Measurements from ENCODE around the gene ATXN7L2.
"Not testable (repeated sequence)": the region's sequence is repeated elsewhere in the genome, so short reads cannot be mapped to it uniquely, and the experiment has no call there.

Gene ATXN7L2, protein sequence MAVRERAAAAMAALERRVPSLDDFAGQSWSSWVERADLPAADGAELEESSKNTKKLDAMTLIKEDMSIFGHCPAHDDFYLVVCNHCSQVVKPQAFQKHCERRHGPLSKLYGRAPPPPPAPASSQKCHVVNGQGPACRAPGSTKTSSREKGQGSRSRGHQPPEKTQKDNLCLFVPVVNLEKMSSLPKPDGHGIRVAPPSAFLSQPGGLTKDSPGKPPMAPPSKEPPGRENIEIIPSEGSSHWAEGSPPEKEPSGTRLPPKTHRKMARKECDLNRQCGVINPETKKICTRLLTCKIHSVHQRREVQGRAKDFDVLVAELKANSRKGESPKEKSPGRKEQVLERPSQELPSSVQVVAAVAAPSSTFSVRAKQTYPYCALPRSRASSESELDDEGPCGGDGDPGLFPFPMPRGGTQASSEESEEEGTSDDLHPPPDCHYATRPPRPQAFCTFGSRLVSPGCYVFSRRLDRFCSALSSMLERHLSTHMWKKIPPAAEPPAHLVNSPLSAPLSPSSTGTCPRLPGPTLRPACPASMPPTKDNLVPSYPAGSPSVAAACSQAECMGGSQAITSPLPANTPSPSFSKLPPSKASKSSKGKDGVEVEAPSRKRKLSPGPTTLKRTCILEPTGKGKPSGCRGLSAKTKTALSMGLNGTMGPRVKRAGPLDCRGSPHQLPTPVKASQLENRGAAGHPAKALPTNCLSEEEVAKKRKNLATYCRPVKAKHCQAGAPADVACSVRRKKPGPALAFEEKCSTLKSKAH

GRCh38 chr1:109483672-109484518, at the start of gene ATXN7L2:
ATXN7L2 (plus strand) TSS chr1:109483905; CDS start chr1:109483954, 49 bp downstream.
- peak; percentile 83 for DNase-seq (ENCODE audit: low read depth)

DNA sequence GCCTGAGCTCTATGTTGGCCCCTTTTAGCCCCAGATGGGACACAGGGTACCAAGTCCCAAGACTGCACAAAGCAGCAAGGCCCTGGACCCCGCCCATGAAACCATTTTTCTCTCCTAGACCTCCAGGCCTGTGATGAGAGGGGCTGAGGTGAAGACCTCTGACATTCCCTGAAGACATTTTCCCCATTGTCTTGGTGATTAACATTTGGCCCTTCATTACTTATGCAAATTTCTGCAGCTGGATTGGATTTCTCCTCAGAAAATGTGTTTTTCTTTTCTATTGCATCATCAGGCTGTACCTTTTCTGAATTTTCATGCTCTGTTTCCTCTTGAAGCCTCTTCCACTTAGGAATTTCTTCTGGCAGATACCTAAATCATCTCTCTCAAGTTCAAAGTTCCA, 49.2 kb upstream of the ATXN7L2 start:
- DNase-seq (ENCODE audit: low read depth) = no peak

DNA sequence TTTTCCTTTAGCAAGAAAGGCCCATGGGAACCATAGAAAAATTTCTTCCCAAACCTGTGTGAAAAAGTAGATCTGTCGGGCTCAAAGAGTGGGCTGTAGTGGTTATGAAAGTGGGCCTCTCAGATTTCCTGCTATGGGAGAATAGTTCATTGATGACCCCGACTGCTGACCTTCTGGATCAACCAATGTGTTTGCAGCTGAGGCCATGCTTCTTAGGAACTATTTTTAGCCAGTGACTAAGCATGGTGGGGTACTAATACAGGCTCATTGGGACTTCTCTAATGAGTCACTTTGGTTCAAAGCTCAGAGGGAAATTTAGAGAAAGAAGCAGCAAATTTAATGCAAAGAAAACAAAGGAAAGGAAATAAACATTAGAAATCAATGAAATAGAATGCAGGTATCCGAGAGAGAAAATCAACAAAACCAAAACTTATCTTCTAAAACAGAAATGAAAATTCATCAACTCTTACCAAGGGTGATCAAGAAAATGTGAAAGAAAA, 44.9 kb upstream of the ATXN7L2 start:
- peak; percentile 96 for DNase-seq (ENCODE audit: low read depth)

GRCh38 chr1:109441069-109441468, 42.6 kb upstream of the ATXN7L2 start:
- DNase-seq (ENCODE audit: low read depth) = no peak

GRCh38 chr1:109443476-109443875, 40.2 kb upstream of the ATXN7L2 start:
- no peak for DNase-seq (ENCODE audit: low read depth)

DNA sequence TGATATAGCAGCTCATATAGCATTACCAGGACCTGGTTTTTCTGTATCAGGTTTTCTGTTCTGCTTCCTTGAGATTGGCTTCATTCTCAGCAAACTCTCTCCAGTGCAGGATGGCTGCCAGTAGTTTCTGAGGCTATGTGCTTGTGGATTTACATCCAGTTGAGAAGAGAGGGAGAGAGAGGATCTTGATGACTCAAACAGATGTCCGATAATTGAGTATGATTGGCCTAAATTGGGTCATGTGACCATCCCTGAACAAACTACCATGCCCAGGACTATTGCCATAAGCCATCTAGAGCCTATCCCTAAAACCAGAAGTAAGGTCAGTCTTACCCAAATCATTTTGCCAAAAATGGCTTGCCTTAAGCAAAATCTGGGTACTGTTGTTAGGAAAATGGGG, 39.4 kb upstream of the ATXN7L2 start:
- no peak for DNase-seq (ENCODE audit: low read depth)

DNA sequence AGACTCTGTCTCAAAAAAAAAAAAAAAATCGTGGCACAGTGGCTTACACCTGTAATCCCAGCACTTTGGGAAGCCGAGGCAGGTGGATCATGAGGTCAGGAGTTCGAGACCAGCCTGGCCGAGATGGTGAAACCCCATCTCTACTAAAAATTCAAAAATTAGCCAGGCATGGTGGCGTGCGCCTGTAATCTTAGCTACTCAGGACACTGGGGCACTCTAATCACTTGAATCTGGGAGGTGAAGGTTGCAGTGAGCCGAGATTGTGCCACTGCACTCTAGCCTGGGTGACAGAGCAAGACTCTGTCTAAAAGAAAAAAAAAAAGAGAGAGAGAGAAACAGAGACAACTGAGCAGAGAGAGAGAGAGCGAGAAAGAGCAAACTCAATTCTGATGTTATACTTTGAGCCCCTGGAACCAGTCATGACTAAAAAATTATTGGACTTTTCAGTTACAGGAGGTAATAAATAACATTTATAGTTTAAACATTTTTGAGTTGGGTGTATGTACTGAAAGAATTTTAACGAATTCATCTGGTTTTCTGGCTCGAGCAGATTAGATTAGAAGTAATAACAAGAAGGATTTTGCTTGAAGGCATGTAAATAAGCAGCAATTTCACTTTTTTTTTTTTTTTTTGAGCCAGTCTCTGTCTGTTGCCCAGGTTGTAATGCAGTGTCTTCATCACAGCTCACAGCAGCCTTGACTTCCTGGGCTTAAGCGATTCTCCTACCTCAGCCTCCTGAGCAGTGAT, 37.6 kb upstream of the ATXN7L2 start:
- not testable (repeated sequence) for DNase-seq (ENCODE audit: low read depth)

DNA sequence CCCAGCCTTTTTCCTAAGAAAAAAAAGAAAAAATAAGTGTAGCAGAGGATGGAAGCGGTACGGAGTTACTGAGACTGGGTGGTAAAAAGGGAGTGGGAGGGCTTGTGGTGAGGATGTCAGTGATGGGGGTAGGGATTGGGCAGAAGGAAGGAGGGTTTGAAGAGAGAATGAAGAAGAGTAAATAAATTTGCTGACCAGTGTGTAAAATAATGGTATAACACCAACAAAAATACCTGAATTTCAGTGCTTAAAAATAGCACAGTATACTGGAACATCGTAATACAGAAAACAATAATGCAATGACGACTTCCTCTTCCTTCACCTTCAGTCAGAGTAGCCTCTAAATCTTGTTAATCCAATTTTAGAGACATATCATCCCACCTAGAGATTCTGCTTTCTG, 36.2 kb upstream of the ATXN7L2 start:
- no peak for DNase-seq (ENCODE audit: low read depth)

DNA sequence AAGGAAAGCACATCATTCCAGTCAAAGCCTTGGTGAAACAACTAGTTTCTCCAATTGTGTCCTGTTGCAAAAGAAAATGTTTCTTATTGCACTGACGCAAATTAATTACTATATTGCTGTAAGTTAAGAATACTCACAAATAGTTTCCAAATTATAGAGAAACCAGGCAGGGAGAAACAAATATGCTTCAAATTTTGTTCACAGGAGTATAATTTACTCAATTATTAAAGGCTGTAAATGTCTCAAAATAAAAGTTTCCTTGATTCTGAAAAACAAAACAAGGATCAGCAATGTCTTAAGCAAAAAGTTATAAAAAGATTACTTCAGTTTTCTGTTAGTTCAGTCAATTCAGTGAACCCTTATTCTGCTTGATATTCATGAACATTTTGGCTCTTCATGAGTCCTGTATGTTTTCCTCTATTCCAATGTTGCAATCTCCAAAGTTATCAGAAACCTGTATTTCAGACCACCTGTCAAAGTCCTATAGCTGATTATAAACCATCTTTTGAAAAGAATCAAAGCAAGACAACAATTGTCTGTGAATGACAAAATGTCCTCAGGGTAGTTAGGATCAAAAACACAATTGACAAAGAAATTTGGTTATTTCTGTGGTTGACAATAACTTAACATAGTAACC, 29.1 kb upstream of the ATXN7L2 start:
- no peak for DNase-seq (ENCODE audit: low read depth)

DNA sequence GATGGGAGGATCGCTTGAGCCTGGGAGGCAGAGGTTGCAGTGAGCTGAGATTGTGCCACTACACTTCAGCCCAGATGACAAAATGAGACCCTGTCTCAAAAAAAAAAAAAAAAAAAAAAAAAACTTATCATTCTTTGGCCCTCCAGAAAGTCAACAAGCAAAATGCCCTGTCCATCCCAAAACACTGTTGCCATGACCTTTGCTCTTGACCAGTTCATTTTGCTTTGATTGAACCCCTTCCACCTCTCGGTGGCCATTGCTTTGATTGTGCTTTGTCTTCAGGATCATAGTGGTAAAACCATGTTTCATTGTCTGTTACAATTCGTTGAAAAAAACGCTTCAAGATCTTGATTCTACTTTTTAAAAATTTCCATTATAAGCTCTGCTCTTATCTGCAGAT, 25.9 kb upstream of the ATXN7L2 start:
- no peak for DNase-seq (ENCODE audit: low read depth)

GRCh38 chr1:109466125-109466451, 17.6 kb upstream of the ATXN7L2 start:
- no peak for DNase-seq (ENCODE audit: low read depth)

DNA sequence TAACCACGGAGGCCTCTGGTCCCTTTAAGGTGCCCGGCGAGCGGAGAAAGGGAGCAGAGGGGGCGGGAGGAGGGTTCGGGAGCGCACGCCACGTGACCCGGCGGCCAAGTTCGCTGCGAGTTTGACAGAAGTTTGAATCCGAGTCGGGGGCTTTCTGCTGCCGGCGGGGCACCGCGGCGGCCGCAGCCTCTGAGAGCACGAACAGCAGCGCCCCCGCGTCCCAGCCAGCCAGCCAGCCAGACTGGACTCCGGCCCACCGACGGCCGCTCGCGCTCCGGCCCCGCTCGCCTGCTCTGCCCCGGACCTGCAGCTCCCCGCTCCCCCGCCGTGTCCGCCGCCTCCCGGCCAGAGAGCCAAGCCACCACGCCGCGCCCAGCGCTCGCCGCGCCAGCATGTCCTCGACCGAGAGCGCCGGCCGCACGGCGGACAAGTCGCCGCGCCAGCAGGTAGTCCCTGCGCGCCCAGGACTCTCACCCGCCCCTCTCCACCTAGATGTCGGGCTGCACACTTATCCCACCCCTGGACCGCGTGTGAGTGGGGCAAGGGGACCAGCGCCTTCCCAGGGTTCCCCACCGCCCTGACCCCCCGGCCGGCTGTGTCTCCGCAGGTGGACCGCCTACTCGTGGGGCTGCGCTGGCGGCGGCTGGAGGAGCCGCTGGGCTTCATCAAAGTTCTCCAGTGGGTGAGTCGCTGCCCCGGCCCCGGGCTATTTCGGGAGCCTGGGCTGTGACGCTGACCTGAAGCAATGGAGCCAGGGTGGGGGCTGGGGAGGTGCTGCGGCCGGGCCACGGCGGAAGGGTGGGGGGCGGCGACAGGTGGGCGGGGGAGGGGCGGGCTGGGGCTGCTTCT, 17.0 kb upstream of the ATXN7L2 start, which contains the start of gene SYPL2:
Gene SYPL2, plus strand, starts transcription at position 95 of the 849 bp plus-strand sequence. Its CDS starts 298 bp downstream, at position 393.
- DNase-seq (ENCODE audit: low read depth) = no peak

GRCh38 chr1:109467301-109467777, 16.4 kb upstream of the ATXN7L2 start:
- DNase-seq (ENCODE audit: low read depth) = no peak

GRCh38 chr1:109468061-109468460, 15.6 kb upstream of the ATXN7L2 start:
- DNase-seq (ENCODE audit: low read depth) = no peak

DNA sequence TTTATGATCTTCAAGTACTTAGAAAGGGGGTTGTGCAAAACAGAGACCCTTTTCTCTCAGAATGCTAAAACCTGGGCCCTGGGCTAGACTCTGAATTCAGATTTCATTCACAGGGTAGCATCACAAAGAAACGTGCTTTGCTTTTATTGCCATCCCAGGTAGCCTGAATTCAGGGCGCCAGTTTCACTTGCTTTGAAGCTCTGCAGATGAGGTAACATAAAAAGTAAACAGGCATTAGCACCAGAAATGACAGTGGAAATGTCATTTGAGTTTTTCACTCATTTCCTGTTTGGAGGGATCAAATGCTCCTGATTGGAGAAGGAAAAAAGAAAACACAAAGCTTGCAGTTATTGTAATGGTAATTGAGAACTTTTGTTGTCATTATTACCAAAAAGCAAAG, 14.8 kb upstream of the ATXN7L2 start:
- no peak for DNase-seq (ENCODE audit: low read depth)

DNA sequence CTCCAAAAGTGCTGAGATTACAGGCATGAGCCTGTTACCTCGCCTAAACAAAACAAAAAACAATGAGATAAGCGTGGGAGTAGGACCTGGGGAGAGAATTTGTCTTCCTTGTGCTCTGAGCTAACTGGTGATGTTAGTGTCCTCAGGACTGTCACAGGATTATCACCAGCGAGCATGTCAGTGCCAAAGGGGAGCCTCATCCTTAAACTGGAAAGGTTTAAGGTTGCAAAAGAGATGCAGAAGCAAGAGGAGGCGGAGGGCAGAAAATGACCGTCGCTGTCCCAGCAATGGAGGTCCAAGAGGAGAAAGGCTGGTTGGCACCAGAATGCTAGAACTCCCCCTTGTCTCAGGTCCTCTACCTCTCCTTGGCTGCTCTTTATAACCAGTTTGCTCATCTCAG, 13.5 kb upstream of the ATXN7L2 start:
- no peak for DNase-seq (ENCODE audit: low read depth)

DNA sequence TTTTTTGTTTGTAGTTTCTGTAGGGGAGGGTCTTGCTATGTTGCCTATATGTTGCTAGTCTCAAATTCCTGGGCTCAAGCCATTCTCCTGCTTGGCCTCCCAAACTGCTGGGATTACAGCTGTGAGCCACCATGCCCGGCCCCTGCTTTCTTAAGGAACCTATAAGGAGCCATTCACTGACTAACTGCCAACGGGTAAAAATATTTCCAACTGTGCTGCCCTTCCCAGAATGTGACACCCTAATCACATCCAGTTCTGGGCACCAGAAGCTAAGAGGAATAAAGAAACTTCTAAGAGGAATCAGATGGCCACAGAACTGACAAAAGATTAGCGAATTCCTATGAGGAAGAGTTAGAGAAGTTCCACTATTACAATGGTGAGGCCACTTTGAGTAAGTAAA, 10.9 kb upstream of the ATXN7L2 start:
- DNase-seq (ENCODE audit: low read depth) = no peak

GRCh38 chr1:109473284-109474057, 10.2 kb upstream of the ATXN7L2 start:
- not testable (repeated sequence) for DNase-seq (ENCODE audit: low read depth)

- DNase-seq (ENCODE audit: low read depth) = no peak
Measured at GRCh38 chr1:109474697-109475096, 9.0 kb upstream of the ATXN7L2 start.

Data from stromal cell of bone marrow (primary cell).